ENCODE results near the gene NANOS1. TPM values are rescaled to one million over a fixed set of nuclear protein-coding genes. Genes with fewer than 3 reads are reported as not detected.

Gene NANOS1
- total RNA-seq, 1 donor from 2014 or later: 34.0 TPM

GRCh38 chr10:119061352-119061751 lies 31.8 kb downstream of the NANOS1 start:
- no peak for TF ChIP-seq CTCF (IDR thresholded peaks at IDR 0.05; ENCODE audit: partially characterized antibody, unreplicated experiment)
- no peak overlapping the region for H3K4me3 Mint-ChIP-seq (ENCODE audit: unreplicated experiment)
- H3K4me1 Mint-ChIP-seq (ENCODE audit: low read depth, unreplicated experiment): no peaks in the 10 kb centered on the region
- H3K9me3 Mint-ChIP-seq (ENCODE audit: unreplicated experiment): no peaks in the 10 kb centered on the region
- no peaks in the 10 kb centered on the region for H3K36me3 Mint-ChIP-seq (ENCODE audit: unreplicated experiment)
- no peak overlapping the region for H3K27ac Mint-ChIP-seq (ENCODE audit: unreplicated experiment)
- no peak for DNase-seq
- no peaks in the 10 kb centered on the region for H3K27me3 Mint-ChIP-seq (ENCODE audit: unreplicated experiment)

GRCh38 chr10:119061926-119062325 lies 32.4 kb downstream of the NANOS1 start:
- DNase-seq: no peak
- no peaks in the 10 kb centered on the region for H3K27me3 Mint-ChIP-seq (ENCODE audit: unreplicated experiment)
- TF ChIP-seq CTCF (IDR thresholded peaks at IDR 0.05; ENCODE audit: partially characterized antibody, unreplicated experiment): no peak
- no peaks in the 10 kb centered on the region for H3K36me3 Mint-ChIP-seq (ENCODE audit: unreplicated experiment)
- H3K9me3 Mint-ChIP-seq (ENCODE audit: unreplicated experiment): no peaks in the 10 kb centered on the region
- no peaks in the 10 kb centered on the region for H3K4me1 Mint-ChIP-seq (ENCODE audit: low read depth, unreplicated experiment)
- no peak overlapping the region for H3K4me3 Mint-ChIP-seq (ENCODE audit: unreplicated experiment)
- H3K27ac Mint-ChIP-seq (ENCODE audit: unreplicated experiment): no peak overlapping the region

GRCh38 chr10:119070395-119071165 lies 41.1 kb downstream of the NANOS1 start:
- DNase-seq: no peak
- no peak overlapping the region for H3K27ac Mint-ChIP-seq (ENCODE audit: unreplicated experiment)
- H3K9me3 Mint-ChIP-seq (ENCODE audit: unreplicated experiment): no peaks in the 10 kb centered on the region
- H3K27me3 Mint-ChIP-seq (ENCODE audit: unreplicated experiment): no peaks in the 10 kb centered on the region
- no peak for TF ChIP-seq CTCF (IDR thresholded peaks at IDR 0.05; ENCODE audit: partially characterized antibody, unreplicated experiment)
- no peaks in the 10 kb centered on the region for H3K36me3 Mint-ChIP-seq (ENCODE audit: unreplicated experiment)
- peaks cover 5% of the 10 kb centered on the region for H3K4me1 Mint-ChIP-seq (ENCODE audit: low read depth, unreplicated experiment)
- H3K4me3 Mint-ChIP-seq (ENCODE audit: unreplicated experiment): no peak overlapping the region

GRCh38 chr10:119073584-119073983 lies 44.1 kb downstream of the NANOS1 start:
- H3K27ac Mint-ChIP-seq (ENCODE audit: unreplicated experiment): no peak overlapping the region
- H3K27me3 Mint-ChIP-seq (ENCODE audit: unreplicated experiment): no peaks in the 10 kb centered on the region

More at GRCh38 chr10:119073584-119073983, 44.1 kb downstream of the NANOS1 start:
- no peak for DNase-seq
- no peak overlapping the region for H3K4me3 Mint-ChIP-seq (ENCODE audit: unreplicated experiment)
- H3K36me3 Mint-ChIP-seq (ENCODE audit: unreplicated experiment): no peaks in the 10 kb centered on the region
- H3K9me3 Mint-ChIP-seq (ENCODE audit: unreplicated experiment): no peaks in the 10 kb centered on the region
- TF ChIP-seq CTCF (IDR thresholded peaks at IDR 0.05; ENCODE audit: partially characterized antibody, unreplicated experiment): no peak
- H3K4me1 Mint-ChIP-seq (ENCODE audit: low read depth, unreplicated experiment): peaks cover 8% of the 10 kb centered on the region
